Activated T-helper 1 cell treated with Interleukin-2 at 50 U/mL for 16 hours (primary cell): ENCODE measurements around the gene RORC.

ENCODE experiments used
- DNase-seq: peaks from one replicate; pipeline ENCODE4 v3.0.0-alpha.2; 2020; ENCODE audit warnings: low read depth

The RORC gene

DNA sequence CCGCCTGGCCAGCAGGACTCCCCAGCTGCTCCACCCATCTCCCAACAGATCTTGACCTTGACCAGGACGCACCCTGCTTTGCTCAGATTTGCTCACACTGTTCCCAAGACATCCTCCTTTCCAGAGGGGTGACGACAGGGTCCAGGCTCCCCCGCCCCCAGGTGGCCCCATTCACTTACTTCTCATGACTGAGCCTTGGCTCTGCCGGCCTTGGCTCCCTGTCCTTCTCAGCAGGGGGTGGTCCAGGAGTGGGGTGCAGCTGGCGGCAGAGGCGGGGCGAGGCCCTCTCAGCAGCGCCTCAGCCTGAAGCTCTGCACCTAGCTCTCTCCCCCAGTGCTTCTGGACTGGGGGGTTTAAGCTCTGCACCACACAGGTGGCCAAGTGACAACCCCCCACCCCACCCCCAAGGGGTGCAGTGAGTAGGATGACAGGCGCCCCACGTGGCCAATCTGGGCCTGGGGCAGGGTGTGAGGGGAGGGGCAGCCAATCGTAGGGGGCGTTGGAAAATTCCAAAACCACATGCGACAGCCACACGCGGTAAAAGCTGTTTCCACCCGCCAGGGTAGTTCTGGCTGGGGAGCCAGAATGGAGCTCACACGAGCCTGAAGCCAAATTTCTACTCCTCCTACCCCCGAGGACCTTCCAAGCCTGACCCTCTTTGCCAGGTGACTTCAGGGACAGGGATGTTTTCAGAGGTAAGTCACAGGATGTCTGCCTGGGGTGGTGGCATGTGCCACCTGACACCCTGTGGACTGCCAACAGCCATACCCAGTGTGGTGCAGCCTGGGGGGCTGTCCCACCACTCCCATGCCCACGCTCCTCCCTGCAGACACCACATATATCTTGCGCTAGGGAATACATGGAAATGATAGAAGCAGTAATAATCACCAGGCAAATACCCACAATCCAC lies 5.6 kb downstream of the RORC start:
- DNase-seq: no peak

DNA sequence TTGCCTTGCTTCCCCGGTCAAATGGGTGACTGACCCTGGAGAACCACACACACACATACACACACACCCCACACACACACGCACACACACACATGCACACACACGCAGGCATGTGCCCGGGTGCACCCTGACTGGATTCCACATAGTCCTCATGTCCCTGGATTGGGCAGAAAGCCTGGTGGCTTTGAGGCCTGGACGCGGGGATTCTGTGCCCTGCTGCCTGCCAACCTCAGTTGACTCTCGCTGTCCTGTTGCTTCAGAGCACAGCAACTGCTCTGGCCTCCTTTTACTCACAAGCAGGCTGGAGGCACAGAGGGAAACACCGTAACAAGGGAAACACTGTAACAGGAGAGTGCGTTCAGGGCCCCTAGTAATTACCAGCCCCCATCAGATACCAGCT lies 6.4 kb downstream of the RORC start:
- DNase-seq: no peak

DNA sequence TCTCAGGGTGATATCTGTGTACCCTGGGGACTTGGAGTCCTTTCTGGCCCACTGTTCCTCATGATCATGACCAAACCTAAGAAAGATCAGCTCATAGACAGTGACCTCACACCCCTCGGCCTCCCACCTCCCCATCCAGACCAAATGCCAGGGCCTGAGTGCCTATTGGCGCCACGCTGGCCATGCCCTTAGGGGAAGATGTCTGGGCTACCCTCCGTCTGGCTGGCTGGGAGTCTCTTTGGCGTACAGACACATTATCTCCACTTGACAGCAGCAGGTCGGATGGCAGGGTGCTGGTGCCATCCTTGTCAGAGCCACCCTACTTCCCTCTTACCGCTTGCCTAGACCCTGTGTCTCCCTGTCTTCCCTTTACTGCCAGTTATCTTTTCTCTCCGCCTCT lies 8.4 kb downstream of the RORC start:
- DNase-seq: no peak

DNA sequence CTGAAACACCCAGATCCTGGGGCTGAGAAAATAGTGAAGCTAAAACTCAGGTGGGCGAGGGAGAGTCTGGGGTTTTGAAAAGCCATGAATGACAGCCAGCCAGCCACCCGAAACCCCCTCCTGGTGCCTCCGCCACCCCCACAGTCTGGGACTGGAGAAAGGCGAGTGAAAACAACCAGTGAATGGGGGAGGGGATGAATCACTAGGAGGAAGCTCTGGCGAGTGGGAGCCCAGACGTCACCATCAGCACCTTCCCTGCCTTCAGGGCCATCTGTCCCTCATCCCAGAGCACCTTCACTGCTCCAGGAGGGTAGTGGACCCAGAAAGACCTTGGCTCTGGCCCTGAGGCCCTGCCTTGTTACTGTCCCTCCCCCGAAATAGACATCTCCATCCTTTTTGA lies 9.2 kb downstream of the RORC start:
- no peak for DNase-seq

DNA sequence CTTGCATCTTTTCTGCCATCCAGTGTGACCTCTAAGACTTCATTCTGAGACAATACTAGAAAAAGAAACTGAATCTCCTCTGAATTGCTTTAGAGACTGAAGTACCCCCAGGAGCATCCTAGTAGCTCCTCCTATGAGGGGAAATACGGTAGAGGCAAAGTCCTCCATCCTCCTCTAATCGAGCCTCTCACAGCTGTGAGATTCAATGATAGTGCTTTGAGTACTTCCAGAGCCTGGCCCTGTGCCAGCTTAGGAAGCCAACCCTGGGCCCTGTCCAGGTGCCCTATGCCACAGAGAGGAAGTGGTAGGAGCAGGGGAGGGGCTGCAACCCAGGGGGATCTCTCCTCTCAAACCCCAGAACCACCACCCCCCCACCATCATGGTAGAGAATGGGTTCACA lies 10.7 kb downstream of the RORC start:
- no peak for DNase-seq

DNA sequence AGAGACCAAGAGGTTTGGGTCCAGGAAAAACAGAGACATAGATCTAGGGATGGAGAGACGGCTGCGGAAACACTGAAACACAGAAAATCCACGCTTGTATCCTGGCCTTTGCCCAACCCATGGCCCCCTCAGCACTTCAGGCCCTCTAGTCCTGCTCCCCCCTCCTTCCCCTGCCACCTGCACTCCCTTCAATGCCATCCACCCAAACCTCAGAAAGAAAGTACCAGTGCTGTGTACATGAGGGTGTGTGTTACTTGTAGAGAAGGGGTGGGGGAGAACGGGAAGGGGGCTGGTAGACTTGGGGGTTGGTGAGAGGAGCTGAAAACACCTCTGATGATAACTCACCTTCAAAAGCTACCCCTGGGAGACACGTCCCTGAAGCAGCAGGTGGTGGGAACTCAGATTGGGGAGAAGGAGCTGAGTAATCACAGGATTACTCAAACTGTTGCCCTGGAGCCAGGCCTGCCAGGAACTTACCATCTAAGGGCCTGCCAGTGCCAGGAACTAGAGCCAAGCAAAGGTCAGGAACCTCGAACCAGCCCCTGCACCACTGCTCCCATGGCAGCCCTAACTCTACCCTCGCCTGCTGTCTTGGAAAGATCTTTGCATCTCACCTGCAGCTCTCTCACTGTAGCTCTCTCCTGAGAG lies 11.5 kb downstream of the RORC start:
- no peak for DNase-seq

DNA sequence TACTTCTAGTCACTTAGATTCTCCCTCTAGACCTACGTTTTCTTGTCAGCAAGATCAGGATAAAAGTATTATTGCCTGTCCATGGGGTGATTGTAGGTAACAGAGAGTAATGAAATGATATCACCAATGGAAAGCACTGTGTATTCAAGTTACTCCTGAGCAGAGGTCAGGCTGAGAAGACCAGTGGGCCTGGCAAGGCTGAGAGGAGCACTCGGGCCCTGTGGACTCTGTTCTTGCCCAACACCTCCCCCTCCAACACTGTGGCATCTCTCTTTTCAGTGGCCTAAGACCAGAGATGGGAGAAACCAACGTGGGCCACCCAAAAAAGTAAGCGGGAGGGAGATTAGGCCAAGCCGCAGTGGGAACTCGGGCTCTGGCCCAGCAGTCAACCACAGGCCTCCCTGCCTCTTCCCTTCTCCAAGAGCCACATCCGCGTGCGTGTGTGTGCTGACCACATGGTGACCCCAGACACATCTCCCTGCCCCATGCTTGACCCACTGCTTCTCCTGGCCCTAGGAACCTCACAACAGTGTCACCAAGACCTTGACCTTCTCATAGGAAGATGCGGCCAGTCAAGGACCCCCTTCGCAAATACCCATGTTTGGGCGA lies 12.3 kb downstream of the RORC start:
- DNase-seq: no peak

DNA sequence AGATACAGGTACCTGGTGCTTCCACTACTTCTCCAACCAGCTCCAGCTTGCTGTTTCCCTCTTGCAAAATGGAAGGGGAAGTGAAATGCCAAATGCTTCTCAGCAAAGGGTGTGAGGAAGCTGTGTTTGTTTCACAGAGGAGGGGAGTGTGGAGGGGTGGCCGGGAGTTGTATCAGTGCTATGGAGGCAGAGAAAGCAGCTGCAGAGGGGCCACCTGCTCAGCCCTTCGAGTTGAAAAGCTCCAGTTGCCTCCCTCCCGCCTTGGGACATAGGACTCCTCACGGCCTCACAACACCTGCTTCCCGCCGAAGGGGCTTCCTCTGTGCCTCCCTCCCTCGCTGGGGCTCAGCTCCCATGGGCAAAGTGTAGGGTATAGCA lies 14.3 kb downstream of the RORC start:
- no peak for DNase-seq

DNA sequence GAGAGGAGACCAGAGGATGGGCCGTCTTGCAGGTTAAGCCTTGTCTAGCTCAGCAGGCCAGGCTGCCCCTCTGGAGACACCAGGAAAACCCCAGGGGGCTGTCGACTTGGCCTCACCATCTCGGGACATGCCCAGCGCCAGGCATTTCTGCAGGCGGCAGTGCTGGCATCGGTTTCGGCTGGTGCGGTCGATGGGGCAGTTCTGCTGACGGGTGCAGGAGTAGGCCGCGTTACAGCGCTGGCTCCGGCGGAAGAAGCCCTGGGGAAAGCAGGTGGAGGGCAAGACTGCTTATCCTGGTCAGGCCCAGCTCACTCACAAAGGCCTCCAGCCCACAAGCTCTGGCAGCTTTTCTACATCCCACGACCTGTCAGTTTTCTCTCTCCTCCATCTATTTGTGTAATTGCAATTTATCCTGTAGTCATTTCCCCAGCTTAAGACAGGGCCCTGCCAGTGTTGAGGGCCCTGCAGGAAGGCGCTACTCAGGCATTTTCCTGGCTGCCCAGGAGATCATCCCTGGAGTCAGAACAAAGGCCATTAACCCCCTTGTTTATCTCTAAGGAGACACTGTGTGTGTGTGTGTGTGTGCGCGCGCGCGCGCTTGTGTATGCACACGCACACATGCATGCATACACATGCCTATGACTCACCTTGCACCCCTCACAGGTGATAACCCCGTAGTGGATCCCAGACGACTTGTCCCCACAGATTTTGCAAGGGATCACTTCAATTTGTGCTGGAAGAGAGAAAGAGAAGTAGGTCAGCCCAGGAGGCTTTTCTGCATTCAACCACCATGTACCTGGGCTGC lies 14.9 kb downstream of the RORC start:
- no peak for DNase-seq

DNA sequence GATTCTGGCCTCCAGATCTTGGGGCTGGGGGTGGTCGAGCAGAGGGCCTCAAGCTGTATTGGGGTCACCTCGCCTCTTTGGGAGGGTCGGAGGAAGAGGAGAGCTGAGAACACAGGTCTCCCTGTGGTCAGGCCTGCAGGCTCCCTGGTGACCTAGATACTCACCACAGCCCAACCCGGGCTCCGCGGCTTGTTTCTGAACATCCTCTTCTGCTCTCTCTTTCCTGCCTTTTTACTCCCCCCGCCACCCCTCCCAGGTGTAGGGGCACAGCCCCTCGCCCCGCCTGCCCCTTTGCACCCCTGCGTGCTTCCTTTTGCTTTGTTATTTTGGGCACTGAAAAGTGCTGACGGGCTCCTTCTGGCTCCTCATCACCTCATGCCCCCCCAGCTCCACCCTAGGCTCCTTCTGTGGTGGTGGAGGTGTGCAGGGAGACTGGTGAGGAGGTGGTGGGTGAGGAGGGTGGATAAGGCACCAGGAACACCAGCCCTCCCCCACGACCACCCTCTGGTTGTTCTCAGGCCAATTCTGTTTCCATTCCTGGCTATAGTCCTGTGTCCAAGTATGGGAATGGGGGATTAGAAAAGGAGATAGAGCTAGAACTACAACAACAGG lies 15.8 kb downstream of the RORC start:
- DNase-seq: peak; percentile 35

DNA sequence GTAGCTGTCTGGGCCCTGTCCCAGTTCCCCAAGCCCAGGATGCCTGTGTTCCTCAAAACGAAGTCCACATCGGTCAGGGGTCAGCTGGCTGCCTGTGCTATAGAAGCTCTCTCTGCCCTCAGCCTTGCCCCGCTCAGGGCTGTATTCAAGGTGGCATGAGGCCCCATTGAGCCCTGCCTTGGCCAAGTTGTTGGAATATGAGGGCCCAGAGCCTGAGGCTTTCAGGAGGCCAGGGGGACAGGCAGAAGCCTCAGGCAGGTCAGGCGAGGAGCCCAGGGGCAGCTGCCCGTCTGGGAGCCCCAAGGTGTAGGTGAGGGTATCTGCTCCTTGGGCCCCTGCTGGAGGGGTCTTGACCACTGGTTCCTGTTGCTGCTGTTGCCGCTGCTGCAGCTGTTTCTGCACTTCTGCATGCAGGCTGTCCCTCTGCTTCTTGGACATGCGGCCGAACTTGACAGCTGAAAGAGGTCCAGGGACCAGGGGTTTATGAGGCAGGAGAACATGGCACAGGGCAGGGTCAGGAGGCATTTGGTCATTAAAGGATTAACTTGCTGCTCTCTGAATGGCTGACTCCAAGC lies 16.5 kb downstream of the RORC start:
- no peak for DNase-seq

DNA sequence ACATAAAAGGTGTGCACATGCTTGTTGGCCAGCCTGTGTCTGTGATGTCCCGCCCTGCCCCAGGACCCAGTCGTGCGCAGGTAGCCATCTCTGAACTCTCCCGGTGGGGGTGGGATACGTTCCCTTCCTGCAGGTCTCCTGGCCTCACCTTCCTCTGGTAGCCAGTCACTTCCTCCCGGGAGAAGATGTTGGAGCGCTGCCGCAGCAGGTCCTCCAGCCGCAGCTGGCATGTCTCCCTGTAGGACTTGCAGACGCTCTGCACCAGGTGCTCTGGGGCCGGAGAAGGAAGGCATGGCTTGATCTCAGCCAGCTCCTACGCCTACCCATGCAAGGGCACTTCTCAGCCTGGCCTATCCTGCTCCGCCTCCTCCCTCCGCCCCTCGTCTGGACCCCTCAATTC lies 17.2 kb downstream of the RORC start:
- DNase-seq: no peak

DNA sequence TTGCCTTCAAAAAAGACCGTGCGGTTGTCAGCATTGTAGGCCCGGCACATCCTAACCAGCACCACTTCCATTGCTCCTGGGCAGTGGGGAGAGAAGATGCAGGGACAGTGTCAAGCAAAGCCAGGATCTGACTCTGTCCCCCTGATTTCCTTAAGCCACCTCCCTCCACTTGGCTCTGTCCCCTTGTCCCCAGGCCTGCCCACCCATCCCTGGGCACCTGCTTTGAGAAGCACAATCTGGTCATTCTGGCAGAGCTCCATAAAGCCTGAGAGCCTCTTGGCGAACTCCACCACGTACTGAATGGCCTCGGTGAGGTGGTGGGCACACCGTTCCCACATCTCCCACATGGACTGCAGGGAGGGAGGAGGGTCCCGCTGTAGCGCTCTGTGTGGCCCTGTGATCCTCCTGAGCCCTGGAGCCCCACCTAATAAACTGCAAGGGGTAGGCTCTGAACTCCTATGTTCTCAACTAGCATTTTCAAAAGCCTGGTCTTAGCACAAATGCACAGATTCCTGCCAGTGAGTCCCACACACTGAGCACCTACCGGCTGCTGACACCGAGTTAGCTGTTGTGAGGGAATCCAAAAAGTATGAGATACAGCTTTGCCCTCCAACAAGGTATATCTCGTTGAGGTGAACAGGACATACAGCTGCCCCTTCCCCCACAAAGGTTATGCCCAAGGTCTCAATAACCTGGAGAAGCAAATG lies 18.2 kb downstream of the RORC start:
- DNase-seq: no peak

DNA sequence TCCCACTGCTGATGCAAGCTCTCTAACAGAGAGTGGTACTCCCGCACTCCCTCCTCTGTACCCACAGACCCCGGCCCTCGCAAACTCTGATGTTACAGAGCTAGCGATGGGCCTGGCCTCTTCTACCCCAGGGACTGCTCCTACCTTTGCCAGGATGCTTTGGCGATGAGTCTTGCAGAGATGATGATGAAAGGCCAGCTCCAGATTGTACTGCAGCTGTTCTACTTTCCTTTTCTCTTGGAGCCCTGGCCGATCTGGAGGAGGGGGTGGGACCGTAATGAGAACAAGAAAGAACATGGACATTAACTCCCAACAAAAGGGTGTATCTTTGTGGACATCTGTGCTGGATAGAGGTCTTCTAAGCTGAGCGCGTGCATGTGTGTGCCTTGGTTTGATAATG lies 20.4 kb downstream of the RORC start:
- DNase-seq: no peak

DNA sequence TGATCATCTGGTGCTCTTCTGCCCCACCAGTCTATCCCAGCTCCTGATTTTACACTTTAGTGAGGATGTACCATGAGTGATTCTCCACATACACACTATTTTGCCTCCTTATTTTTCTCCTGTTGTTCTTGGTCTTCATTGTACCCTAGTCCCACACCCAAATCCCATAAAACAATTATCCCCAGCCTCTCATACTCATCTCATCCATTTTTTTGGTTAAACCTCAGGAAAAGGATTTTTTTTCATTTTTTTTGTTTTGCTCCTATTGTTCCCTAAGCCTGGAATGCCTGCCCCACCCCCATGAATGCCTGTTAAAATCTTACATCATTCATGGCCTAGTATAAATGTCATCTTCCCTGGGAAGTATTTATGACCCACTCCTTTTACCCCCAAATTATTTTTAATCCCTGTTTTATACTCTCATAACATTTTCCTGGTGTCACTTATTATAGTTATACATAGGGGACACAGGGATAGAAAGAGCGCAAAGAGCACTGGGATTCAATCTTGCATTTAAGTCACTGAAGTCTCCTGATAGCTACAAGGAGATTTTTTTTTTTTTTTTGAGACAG lies 21.5 kb downstream of the RORC start:
- DNase-seq: no peak

DNA sequence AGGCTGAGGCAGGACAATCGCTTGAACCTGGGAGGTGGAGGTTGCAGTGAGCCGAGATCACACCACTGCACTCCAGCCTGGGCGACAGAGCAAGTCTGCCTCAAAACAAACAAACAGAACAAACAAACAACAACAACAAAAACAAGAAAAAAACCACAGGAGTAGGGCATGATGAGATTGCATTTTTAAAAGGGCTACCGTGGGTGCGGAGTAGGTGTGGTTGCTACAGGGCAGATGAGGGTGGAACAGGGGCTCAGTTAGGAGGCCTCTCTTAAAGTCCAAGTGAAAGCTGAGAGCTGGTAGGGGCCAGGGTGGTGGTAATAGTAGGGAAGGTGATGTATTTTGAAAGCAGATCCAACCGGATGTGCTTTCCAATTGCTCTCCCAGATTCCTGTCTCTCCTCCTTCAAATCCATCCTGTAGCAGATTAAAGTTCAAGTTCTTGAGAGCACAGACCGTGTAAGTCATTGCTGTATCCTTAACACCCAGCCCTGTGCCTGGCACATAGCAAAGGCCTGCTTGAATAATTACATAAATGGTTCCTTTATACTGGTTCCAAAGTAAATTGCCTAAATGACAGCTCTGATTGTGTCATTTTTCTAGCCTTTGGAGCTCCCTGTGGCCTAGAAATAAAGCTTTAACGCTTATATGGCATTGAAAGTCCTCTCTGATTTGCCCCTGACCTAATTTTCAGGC lies 22.2 kb downstream of the RORC start:
- DNase-seq: no peak

DNA sequence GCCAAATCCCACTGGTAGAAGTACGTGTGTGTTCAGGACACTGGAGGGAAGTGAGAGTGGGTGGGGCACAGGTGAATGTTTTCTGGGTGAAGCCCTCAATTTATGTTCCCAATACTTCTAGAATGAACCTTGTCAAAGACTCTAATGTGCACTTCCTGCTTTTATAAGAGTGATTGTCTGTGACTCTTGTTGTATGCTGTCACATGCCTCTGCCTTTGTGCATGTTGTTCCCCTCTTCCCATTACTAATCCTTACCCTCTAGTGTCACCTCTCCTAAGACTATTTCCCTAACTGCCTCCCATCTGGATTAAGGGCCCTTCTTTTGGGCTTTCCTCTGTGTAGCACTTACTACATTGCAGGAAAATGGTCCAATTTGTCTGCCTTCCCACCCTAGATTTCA lies 23.8 kb downstream of the RORC start:
- DNase-seq: no peak

DNA sequence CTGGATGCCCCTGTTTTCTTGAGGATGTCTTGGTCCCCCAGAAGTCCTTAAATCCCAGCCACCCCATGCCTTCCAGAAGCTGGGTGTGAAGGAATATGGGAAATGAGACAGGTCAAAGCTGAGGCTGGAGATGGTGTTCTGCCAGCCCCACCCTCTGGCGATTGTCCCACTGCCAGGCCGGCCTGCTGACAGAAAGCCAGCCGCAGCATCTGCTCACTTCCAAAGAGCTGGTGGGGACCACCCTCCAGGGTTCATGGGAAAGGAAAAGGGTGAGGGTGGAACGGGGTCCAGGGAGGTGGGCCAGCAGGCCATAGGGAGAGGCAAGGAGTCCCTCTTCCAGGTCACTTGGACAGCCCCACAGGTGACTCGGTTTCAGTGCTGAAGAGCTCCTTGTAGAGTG lies 24.5 kb downstream of the RORC start:
- DNase-seq: no peak

DNA sequence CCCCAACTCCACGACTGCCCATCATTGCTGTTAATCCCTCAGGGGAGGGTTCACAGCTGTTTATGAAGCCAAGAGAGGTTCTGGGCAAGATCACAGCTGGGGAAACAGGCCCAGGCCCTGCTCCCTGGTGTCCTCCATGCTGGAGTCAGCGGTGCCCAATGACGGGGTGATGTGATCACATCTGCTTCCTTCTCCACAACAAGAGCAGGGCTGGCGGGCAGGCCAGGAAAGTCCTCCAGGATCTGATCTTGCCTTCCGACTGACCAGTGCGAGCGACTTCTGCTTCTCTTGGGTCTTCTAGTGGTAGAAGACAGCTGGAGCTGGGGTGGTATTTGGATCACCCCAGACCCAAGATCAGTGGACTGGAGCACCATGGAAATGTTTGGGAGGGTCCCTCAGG lies 25.4 kb downstream of the RORC start:
- no peak for DNase-seq
